Smooth muscle cell (in vitro differentiated cells): ENCODE results near the gene JUP. TPM values are rescaled to one million over a fixed set of nuclear protein-coding genes. Genes with fewer than 3 reads are reported as not detected.

Source experiments
- DNase-seq: peaks from one replicate; lab custom pipeline; 2025; ENCODE audit not compliant: unreplicated experiment; lab: John Stamatoyannopoulos, UW
- H2AFZ ChIP-seq: fragments of 200-600 bp; sonication (generic); 2 replicates; pipeline ENCODE4 v1.6.0; 2016; ENCODE audit warnings: antibody characterized with exemption, low read depth, mild to moderate bottlenecking
- H3F3A ChIP-seq: fragments of 200-600 bp; sonication (generic); 2 replicates; pipeline ENCODE4 v1.6.0; 2017; ENCODE audit warnings: antibody characterized with exemption, low read depth
- H3K27ac ChIP-seq: fragments of 200-600 bp; sonication (generic); 2 replicates; pipeline ENCODE4 v1.5.1; 2016; ENCODE audit warnings: low read depth, mild to moderate bottlenecking
- H3K27me3 ChIP-seq: fragments of 200-600 bp; sonication (generic); 2 replicates; pipeline ENCODE4 v1.6.1; 2016; ENCODE audit warnings: low read depth, mild to moderate bottlenecking
- H3K36me3 ChIP-seq: fragments of 200-600 bp; sonication (generic); 2 replicates; pipeline ENCODE4 v1.5.1; 2016; ENCODE audit warnings: low read depth
- H3K4me1 ChIP-seq: fragments of 200-600 bp; sonication (generic); 2 replicates; pipeline ENCODE4 v1.5.1; 2016; ENCODE audit warnings: low read depth
- H3K4me2 ChIP-seq: fragments of 200-600 bp; sonication (generic); 2 replicates; pipeline ENCODE4 v1.6.0; 2016; ENCODE audit warnings: mild to moderate bottlenecking
- H3K4me3 ChIP-seq: fragments of 200-600 bp; sonication (generic); 2 replicates; pipeline ENCODE4 v1.5.1; 2016; ENCODE audit warnings: mild to moderate bottlenecking
- H3K79me2 ChIP-seq: fragments of 200-600 bp; sonication (generic); 2 replicates; pipeline ENCODE4 v1.6.0; 2016; ENCODE audit warnings: low read depth, mild to moderate bottlenecking
- H3K9ac ChIP-seq: fragments of 200-600 bp; sonication (generic); 2 replicates; pipeline ENCODE4 v1.6.0; 2016; ENCODE audit warnings: low read depth
- H3K9me3 ChIP-seq: fragments of 200-600 bp; sonication (generic); replicated peaks from 2 replicates; pipeline ENCODE4 v1.5.1; 2016; ENCODE audit warnings: low read depth
- H4K20me1 ChIP-seq: fragments of 200-600 bp; sonication (generic); 2 replicates; pipeline ENCODE4 v1.6.0; 2016; ENCODE audit warnings: low read depth
- CTCF ChIP-seq: fragments of 200-600 bp; sonication (generic); IDR thresholded peaks from 2 replicates; pipeline ENCODE4 v1.5.1; 2017; ENCODE audit warnings: borderline replicate concordance, mild to moderate bottlenecking, antibody characterized with exemption; ENCODE audit not compliant: insufficient read depth, poor library complexity, severe bottlenecking
- WGBS: methylation state at CpG from one replicate; pipeline ENCODE4 v1.1.7; 2016; ENCODE audit warnings: low lambda C conversion rate; 5-methylcytosine and 5-hydroxymethylcytosine counted together
- polyA plus RNA-seq: library from polyadenylated mRNA; unstranded; fragments of >200 nt; fragmentation: Nextera tagmentation; extraction: Ambion mirVana; gene quantifications from 2 replicates; pipeline ENCODE4 v1.2.1, GENCODE V29; 2016
- total RNA-seq: library from RNA; depleted of rRNA; stranded (reverse); fragments of >200 nt; gene quantifications from 2 replicates; pipeline ENCODE4 v1.2.3, GENCODE V29; 2014

JUP gene
- total and polyA plus RNA-seq, 2 experiments from 2014 or later, result 124 to 238 TPM

DNA sequence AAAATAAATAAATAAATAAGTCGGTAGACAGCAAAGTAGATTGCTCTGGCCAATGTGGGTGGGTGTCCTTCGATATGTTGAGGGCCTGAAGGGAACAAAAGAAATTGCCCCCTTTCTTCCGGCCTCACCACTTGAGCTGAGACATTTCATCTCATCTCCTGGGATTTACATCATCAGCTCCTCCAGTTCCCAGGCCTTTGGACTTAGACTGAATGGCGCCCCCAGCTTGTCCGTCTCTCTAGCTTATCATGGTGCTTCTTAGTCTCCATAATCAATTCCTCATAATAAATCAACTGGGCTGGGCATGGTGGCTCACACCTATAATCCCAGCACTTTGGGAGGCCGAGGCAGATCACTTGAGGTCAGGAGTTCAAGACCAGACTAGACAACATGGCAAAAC lies 38.2 kb downstream of the JUP start:
- Histone ChIP-seq H3K36me3 (no peaks in the 10 kb centered on the region), H3K27ac (no peak overlapping the region), H3K9ac (no peak overlapping the region), H3K4me3 (no peak overlapping the region), H3K9me3 (no peaks in the 10 kb centered on the region), H3K4me2 (no peak overlapping the region), H4K20me1 (no peaks in the 10 kb centered on the region), H3K79me2 (no peaks in the 10 kb centered on the region), H3F3A (no peaks in the 10 kb centered on the region), H2AFZ (no peak overlapping the region), H3K27me3 (no peaks in the 10 kb centered on the region), H3K4me1 (no peaks in the 10 kb centered on the region)
- no peak for TF ChIP-seq CTCF
- 92% methylated on average over 6 of the region's 6 CpGs for WGBS
- DNase-seq, result no peak

- WGBS, result 85% methylated on average over 9 of the region's 9 CpGs
- TF ChIP-seq CTCF, result no peak
These were observed 44.8 kb downstream of the JUP start for GRCh38 chr17:41741709-41742108.

DNA sequence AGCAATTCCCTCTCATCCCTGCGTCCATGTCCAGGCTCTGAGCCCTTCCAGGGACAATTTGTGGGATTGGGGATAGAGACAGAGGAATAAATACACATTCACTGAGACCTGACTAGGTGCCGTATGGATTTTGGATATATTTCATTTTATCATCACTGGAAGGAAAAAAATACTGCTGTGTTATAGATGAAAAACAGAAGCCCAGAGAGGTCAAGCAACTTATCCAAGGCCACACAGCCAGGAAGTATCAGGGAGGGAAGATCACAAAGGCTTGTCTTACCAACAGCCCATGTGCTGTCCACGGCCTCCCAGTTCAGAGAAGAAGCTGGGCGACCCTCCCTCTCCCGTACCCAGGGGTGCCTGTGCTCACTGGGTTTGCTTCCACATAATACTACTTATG lies 46.0 kb downstream of the JUP start:
- no peak overlapping the region for H3K9ac ChIP-seq
- WGBS, result 93% methylated on average over 5 of the region's 5 CpGs
- H4K20me1 ChIP-seq, result no peaks in the 10 kb centered on the region
- no peak overlapping the region for H3K4me3 ChIP-seq
- no peaks in the 10 kb centered on the region for H3K79me2 ChIP-seq
- no peak for TF ChIP-seq CTCF
- no peak for DNase-seq
- H3K27me3 ChIP-seq, result peaks cover 24% of the 10 kb centered on the region
- no peak overlapping the region for H3K27ac ChIP-seq
- H3K4me2 ChIP-seq, result no peak overlapping the region
- no peaks in the 10 kb centered on the region for H3K9me3 ChIP-seq
- H3K4me1 ChIP-seq, result no peaks in the 10 kb centered on the region
- no peaks in the 10 kb centered on the region for H3K36me3 ChIP-seq
- H2AFZ ChIP-seq, result no peak overlapping the region
- H3F3A ChIP-seq, result no peaks in the 10 kb centered on the region

More at GRCh38 chr17:41741709-41742108, 44.8 kb downstream of the JUP start:
- no peak overlapping the region for H3K9ac ChIP-seq
- H3K27me3 ChIP-seq, result peaks cover 12% of the 10 kb centered on the region
- no peaks in the 10 kb centered on the region for H3K9me3 ChIP-seq
- H3K79me2 ChIP-seq, result no peaks in the 10 kb centered on the region
- H3K4me1 ChIP-seq, result no peaks in the 10 kb centered on the region
- no peak overlapping the region for H3K4me2 ChIP-seq
- no peaks in the 10 kb centered on the region for H3K36me3 ChIP-seq
- DNase-seq, result no peak
- H3K27ac ChIP-seq, result no peak overlapping the region
- no peak overlapping the region for H2AFZ ChIP-seq
- H3K4me3 ChIP-seq, result no peak overlapping the region
- H4K20me1 ChIP-seq, result no peaks in the 10 kb centered on the region
- no peaks in the 10 kb centered on the region for H3F3A ChIP-seq

DNA sequence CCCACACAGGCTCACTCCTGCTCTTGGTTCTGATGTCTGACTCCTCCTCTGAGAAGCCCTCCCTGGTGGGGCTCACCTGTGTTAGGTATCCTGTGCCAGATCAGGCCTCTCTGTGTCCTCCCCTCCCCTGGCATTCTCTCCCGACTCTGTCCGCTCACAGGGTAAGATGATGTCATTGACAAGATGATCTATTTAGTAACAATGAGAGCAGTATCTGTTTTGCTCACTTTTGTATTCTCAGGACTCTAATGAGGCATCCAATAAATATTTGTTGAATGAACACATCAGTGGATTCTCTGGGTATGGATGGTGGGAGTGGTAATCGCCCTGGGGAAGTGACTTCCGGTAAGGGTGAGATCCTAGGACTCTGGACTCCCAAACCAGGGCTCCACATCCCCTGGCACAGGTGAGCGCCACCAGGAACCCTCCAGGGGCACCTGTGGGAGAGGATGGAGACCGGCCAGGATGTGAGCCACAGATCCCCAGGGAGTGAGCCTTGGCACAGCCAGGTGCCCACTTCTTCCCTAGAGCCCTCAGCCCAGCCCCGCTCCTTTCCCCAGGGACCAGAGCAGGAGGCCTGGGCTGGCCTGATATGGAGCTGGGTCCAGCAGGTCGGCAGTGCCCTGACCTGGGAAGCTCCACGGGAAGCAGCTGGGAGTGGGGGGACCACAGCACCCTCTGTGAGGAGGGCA lies 46.7 kb downstream of the JUP start:
- Histone ChIP-seq H3K9me3 (no peaks in the 10 kb centered on the region), H3K4me3 (no peak overlapping the region), H3K27ac (no peak overlapping the region), H3K9ac (no peak overlapping the region), H3K4me2 (no peak overlapping the region), H3F3A (no peaks in the 10 kb centered on the region), H3K4me1 (peaks cover 3% of the 10 kb centered on the region), H3K36me3 (no peaks in the 10 kb centered on the region), H4K20me1 (no peaks in the 10 kb centered on the region), H2AFZ (no peak overlapping the region), H3K79me2 (no peaks in the 10 kb centered on the region), H3K27me3 (peaks cover 31% of the 10 kb centered on the region)
- 78% methylated on average over 9 of the region's 9 CpGs for WGBS
- no peak for DNase-seq
- no peak for TF ChIP-seq CTCF
